ENCODE measurements around the gene EMILIN1.

EMILIN1 gene

GRCh38 chr2:27127883-27128667, 49.7 kb downstream of the EMILIN1 start:
- TF ChIP-seq, protein P1, sequence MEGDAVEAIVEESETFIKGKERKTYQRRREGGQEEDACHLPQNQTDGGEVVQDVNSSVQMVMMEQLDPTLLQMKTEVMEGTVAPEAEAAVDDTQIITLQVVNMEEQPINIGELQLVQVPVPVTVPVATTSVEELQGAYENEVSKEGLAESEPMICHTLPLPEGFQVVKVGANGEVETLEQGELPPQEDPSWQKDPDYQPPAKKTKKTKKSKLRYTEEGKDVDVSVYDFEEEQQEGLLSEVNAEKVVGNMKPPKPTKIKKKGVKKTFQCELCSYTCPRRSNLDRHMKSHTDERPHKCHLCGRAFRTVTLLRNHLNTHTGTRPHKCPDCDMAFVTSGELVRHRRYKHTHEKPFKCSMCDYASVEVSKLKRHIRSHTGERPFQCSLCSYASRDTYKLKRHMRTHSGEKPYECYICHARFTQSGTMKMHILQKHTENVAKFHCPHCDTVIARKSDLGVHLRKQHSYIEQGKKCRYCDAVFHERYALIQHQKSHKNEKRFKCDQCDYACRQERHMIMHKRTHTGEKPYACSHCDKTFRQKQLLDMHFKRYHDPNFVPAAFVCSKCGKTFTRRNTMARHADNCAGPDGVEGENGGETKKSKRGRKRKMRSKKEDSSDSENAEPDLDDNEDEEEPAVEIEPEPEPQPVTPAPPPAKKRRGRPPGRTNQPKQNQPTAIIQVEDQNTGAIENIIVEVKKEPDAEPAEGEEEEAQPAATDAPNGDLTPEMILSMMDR (IDR thresholded peaks at IDR 0.05; ENCODE audit: low read length, missing control alignments) = no peak
- no peak for DNase-seq (ENCODE audit: low read depth)
- H3K4me3 ChIP-seq (replicated peaks; ENCODE audit: low read depth, low read length) = no peak overlapping the region

GRCh38 chr2:27128668-27129571, 50.5 kb downstream of the EMILIN1 start:
- no peak for DNase-seq (ENCODE audit: low read depth)
- TF ChIP-seq, protein P1 (IDR thresholded peaks at IDR 0.05; ENCODE audit: low read length, missing control alignments) = no peak
- H3K4me3 ChIP-seq (replicated peaks; ENCODE audit: low read depth, low read length) = no peak overlapping the region

DNA sequence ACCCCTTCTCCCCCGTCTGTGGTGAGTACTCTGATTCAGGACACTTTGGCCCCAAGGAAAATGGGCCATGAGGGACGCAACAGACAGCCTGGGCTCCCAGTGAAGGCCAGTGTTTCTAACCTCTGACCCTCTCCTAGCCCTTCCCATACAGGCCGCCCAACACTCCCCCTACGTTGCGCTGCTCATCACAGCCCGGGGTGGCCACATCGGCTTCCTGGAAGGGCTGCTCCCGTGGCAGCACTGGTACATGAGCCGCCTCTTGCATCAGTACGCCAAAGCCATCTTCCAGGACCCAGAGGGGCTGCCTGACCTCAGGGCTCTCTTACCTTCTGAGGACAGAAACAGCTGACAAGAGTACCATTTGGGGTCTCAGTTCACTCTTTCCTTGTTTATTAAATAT, 52.0 kb downstream of the EMILIN1 start:
- TF ChIP-seq, protein P1 (IDR thresholded peaks at IDR 0.05; ENCODE audit: low read length, missing control alignments) = no peak
- no peak for DNase-seq (ENCODE audit: low read depth)
- H3K4me3 ChIP-seq (replicated peaks; ENCODE audit: low read depth, low read length) = no peak overlapping the region

DNA sequence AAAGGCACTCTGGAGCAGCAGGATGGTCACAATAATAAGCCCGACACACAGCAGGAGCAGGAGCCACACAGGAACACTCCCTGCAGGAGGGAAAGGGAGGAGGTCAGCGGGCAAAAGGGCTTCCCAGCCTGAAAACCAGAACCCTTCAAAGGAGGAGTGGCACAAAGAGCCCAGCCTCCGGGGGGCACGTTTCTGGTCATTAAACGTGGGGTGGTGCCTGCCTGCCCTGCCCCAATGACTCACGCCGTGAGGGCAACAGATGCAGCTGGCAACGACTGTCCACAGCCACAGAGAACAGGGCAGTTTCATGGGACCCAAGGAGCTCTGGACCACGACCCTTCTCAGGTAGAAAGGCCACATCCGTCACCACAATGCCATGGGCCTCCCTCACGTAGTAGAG, 53.0 kb downstream of the EMILIN1 start:
- no peak overlapping the region for H3K4me3 ChIP-seq (replicated peaks; ENCODE audit: low read depth, low read length)
- TF ChIP-seq, protein P1 (IDR thresholded peaks at IDR 0.05; ENCODE audit: low read length, missing control alignments) = no peak
- no peak for DNase-seq (ENCODE audit: low read depth)

GRCh38 chr2:27133195-27133875, 54.9 kb downstream of the EMILIN1 start:
- DNase-seq (ENCODE audit: low read depth) = no peak
- TF ChIP-seq, protein P1 (IDR thresholded peaks at IDR 0.05; ENCODE audit: low read length, missing control alignments) = no peak
- peak overlapping the region; percentile 92 for H3K4me3 ChIP-seq (replicated peaks; ENCODE audit: low read depth, low read length)

- DNase-seq (ENCODE audit: low read depth) = peak; percentile 96
- TF ChIP-seq, protein P1 (IDR thresholded peaks at IDR 0.05; ENCODE audit: low read length, missing control alignments) = peak; percentile 48
- H3K4me3 ChIP-seq (replicated peaks; ENCODE audit: low read depth, low read length) = peak within 1 kb of the TSS; percentile 92
Measured at GRCh38 chr2:27133905-27134780, 55.7 kb downstream of the EMILIN1 start, which contains the start of gene PREB. PREB (minus strand) TSS chr2:27134636; CDS start chr2:27134421, 215 bp downstream.
